ENCODE results near the gene S100G.
"Not testable (repeated sequence)": the region's sequence is repeated elsewhere in the genome, so short reads cannot be mapped to it uniquely, and the experiment has no call there.

The S100G gene

DNA sequence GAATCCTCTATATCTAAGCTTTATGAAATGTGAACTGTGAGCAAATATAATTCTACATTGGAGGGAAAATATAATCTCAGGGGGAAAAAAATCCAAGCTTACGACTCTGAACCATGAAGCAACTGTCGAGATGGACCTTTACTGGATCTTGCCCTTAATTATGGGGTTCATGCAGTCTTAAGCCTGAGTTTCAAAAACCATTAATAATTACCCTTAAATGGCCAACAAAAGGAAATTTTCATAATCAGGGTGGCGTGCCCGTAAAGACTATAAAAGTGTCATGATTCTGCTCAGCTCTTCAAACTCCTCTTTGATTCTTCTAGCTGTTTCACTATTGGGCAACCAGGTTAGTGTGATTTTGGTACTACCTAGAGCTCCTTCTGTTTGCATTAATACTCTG lies at the start of gene S100G:
Gene S100G, plus strand, starts transcription at position 301 of the 400 bp plus-strand sequence. CDS start 849 bp downstream, outside the sequence.
- no peak within 1 kb of the TSS for H3K4me3 ChIP-seq
- no peak within 1 kb of the TSS for H3K27ac ChIP-seq

DNA sequence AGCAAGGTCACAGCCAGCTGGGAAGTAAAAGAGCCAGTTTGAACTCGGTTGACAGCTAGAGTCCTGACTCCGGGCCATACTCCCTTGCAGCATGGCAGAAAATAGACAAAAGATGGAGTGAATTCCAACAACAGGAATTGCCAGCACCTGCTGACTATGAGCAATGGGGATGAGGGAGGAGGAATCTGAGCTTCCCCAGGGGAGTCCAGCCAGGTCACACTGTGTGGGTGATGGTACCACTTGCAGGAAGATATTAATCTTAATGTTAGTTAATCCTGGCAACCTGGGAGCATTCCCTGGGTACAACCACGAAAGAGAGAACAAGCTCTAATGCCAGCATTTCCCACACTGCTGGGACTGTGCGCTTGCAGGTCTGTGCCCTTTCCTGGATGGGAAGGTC lies 48.1 kb upstream of the S100G start:
- no peak overlapping the region for H3K27ac ChIP-seq

GRCh38 chrX:16603235-16603634 lies 46.7 kb upstream of the S100G start:
- H3K4me3 ChIP-seq, H3K27ac ChIP-seq: not testable (repeated sequence)

More for the DNA sequence above, 48.1 kb upstream of the S100G start:
- no peak overlapping the region for H3K4me3 ChIP-seq

- H3K27ac ChIP-seq: peak overlapping the region in 2 of 21 experiments; percentile 29 to 54
- H3K4me3 ChIP-seq: no peak overlapping the region
Observed at GRCh38 chrX:16603822-16604221, 46.1 kb upstream of the S100G start.

DNA sequence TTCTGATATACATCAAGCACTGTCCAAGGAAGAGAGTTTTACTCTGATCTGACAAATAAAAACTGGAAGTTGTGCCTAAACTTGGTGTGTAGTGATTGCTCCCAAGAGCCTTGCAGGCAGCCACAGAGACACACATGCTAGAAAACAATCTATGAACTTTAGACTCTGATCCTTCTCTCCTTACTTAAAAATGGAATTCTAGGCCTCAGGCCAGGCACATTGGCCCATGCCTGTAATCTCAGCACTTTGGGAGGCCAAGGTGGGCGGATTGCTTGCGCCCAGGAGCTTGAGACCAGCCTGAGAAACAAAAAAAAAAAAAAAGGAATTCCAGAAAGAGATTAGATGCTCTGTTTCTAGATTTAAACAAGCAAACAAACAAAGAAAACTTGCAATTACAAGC lies 45.6 kb upstream of the S100G start:
- Histone ChIP-seq H3K27ac (peak overlapping the region in 1 of 21 experiments; percentile 54), H3K4me3 (no peak overlapping the region)

DNA sequence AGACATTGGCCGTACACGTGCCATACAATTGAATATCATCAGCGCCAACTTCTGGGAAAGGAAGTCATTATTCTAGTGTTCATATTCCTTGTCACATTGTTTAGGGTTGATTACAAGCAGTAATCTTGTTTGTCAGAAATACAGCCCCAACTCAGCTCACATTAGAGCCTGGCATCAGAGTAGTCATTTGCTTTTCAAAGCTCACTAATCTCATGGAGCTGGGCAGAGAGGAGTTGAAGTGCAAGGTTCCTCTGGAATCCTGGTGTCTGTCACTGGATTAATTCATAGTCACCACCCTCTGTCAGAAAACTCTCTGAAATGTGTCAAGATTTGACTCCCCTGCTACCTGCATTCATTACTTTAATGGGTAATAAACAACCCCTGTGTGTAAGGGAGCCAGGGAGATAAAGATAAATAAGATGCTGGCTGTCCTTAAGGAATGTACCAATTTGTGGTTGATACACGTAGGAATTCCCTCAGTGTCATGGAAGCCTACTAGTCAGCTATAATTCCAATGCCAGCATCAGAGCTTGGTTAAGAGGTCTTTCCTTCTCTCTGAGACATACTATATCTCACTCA lies 43.7 kb upstream of the S100G start:
- no peak overlapping the region for H3K4me3 ChIP-seq
- H3K27ac ChIP-seq: no peak overlapping the region

DNA sequence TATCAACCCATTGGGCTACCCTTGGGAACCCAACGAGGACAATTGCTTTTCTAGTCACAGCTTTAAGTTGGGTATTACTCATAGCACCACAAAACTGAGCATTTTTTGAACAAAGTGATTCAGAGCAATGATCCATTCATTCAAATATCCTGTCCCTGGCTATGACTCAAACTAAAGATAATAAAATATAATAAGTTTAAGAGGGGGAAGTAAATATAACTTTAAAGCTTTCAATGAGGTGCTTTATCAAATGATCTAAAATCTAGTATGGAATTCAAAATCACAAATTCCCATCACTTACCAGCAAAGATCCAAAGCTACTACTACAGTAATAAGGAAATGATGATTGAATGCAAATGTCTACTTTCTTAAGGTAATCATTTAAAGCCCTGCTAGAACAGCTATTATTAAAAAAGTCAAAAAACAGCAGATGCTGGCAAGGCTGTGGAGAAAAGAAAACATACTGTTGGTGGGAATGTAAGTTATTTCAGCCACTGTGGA lies 39.8 kb upstream of the S100G start:
- no peak overlapping the region for H3K27ac ChIP-seq
- no peak overlapping the region for H3K4me3 ChIP-seq

DNA sequence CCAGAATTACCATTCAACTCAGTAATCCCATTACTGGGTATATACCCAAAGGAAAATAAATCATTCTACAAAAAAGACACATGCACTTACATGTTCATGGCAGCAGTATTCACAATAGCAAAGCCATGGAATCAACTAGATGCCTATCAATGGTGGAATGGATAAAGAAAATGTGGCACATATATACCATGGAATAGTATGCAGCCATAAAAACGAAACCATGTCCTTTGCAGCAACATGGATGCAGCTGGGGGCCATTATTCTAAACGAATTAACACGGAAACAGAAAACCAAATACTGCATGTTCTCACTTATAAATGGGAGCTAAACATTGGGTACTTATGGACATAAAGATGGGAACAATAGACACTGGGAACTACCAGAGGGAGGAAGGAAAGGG lies 39.3 kb upstream of the S100G start:
- H3K4me3 ChIP-seq, H3K27ac ChIP-seq: not testable (repeated sequence)

- H3K27ac ChIP-seq: no peak overlapping the region
- no peak overlapping the region for H3K4me3 ChIP-seq
Observed at GRCh38 chrX:16612257-16612897, 37.6 kb upstream of the S100G start.

- no peak overlapping the region for H3K4me3 ChIP-seq
- H3K27ac ChIP-seq: no peak overlapping the region
Observed at GRCh38 chrX:16617382-16617781, 32.6 kb upstream of the S100G start.

- H3K4me3 ChIP-seq: no peak overlapping the region
- no peak overlapping the region for H3K27ac ChIP-seq
Observed at GRCh38 chrX:16618422-16618821, 31.5 kb upstream of the S100G start.

DNA sequence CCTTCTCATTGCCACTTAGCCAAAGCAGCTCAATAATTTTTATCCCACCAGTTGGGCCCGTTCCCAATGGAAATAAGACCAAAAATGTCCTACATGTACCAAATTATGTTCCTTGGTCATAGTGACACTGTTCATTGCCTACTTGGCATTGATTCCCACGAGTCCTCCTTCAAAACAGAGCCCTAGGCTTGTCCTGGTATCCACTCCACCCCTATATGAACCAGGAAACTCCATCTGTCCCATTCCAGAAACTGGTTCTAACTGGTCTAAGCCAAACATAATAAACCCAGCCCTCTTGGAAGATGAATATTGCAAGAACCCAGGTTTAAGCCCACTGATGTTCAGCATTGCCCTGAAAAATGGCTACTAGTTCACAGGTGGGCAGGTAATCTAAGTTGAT lies 30.9 kb upstream of the S100G start:
- Histone ChIP-seq H3K27ac (no peak overlapping the region), H3K4me3 (no peak overlapping the region)

GRCh38 chrX:16628511-16628910 lies 21.4 kb upstream of the S100G start:
- H3K27ac ChIP-seq, H3K4me3 ChIP-seq: not testable (repeated sequence)

DNA sequence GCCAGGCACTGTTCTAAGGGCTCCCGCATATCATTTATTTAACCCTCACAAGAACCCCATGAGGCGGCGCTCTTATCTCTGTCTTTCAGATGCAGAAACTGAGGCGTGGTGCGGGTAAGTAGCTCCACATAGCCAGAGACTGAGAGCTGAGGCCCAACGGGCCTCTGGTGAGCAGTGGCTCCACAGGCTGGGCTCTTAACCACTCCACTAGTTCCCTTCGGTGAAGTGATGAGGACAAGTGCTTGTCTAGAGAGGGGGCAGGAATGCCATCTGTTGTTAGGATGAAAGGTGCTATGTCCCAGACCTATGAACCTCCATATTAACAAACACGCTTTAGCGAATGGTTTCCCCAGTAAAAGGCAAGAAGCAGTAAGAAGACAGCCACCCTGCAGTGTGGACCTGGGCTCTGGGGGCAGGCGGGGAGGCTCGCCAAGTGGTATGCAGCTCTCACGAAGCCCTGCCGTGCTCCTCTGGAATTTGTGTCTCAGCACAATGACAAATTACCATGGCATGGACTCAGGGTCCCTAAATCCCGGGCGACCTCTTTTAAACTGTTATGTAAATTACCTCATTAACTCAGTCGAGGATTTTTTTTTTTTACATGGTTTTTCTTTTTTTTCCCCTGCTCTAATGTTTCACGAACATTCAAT lies 20.9 kb upstream of the S100G start:
- H3K4me3 ChIP-seq: no peak overlapping the region

DNA sequence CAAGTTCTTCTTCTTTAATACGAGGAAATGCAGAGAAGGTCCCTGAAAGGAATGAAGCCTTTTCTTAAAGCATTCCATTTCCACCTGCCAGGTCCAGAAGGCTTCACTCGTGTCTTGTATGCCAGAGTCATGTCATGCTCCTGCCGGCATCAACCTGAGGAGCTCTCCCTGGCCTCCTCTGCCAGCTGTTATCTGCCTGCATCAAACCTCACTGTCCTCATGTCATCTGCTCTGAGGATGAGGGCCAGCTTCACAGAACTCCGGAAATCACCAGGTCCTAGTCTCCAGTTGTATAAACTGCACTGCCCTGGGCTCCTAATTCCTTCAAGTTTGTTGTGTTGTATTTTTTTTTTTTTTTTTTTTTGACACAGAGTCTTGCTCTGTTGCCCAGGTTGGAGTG lies 20.0 kb upstream of the S100G start:
- no peak overlapping the region for H3K4me3 ChIP-seq
- H3K27ac ChIP-seq: no peak overlapping the region

More for the DNA sequence above, 20.9 kb upstream of the S100G start:
- H3K27ac ChIP-seq: no peak overlapping the region

DNA sequence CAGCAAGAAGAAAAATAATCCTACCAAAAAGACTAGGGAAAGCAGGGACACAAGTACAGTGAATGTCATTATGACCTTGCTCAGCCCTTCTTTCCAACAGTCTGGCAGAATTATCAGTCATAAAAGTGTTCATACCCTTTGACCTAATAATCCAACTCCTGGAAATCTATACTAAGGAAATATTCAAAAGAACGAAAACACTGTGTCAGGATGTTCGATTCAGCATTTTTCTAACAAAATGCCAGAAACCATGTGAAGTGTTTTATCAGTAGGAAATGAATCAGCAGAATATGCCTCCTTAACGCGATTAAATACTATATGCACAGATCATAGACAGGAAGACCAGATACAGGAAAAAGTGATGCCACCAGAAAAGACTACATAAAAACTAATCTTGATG lies 16.2 kb upstream of the S100G start:
- Histone ChIP-seq H3K4me3 (no peak overlapping the region), H3K27ac (no peak overlapping the region)

DNA sequence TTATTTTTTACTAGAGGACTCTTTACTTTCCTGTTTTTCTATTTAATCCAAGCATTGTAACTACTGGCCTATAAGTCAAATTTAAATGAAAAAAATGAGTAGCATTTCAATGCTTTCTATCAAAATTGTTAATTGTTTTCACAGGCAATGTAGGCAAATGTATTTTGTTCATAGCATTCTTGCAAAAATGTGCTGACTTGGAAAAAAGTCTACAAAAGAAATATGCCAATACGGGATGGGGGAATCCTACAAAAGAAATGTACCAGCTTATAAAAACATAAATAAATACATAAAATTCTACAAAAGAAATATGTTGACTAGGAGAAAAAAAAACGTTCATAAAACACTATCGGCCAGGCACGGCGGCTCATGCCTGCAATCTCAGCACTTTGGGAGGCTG lies 14.9 kb upstream of the S100G start:
- Histone ChIP-seq H3K4me3 (no peak overlapping the region), H3K27ac (no peak overlapping the region)

GRCh38 chrX:16635596-16635995 lies 14.4 kb upstream of the S100G start:
- no peak overlapping the region for H3K27ac ChIP-seq
- H3K4me3 ChIP-seq: no peak overlapping the region

DNA sequence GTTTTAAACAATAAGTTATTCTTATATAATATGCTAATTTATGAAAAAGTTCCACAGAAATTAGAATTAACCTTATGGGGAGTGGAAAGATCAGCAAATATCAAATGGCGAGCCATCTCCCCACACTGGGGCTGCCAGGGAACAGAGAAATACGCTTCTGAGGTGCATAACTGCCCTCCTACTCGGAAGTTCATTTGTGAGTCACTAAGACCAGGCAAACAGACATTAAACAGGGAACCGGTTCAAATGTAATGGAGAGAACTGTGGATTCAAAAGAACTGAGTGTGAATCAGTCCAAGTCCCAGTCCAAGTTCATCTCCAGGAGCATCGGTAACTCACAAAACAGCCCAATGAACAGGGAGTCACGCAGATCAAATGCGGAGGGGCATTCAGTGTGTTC lies 11.4 kb upstream of the S100G start:
- Histone ChIP-seq H3K4me3 (no peak overlapping the region), H3K27ac (no peak overlapping the region)

GRCh38 chrX:16639966-16640365 lies 10.0 kb upstream of the S100G start:
- Histone ChIP-seq H3K4me3 (no peak overlapping the region), H3K27ac (no peak overlapping the region)

DNA sequence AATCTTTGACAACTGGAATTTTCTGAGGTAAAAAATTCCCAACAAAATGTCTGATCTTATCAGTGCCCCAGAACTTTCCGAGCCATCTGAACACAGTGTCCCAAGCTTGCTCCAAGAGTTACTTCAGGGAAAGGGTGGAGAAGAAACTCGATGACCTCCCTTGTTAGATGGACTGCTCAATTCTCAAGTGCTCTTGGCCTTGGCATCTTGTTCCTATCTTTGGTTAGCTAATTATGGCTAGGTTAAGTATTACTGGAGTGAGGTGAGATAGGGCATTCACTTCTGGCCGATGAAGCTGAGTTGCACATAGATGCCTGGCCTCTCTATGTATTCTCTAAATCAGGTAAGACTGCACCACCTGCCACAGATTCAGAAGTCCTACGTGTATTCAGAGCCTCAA lies 9.1 kb upstream of the S100G start:
- Histone ChIP-seq H3K27ac (no peak overlapping the region), H3K4me3 (no peak overlapping the region)
